PC-3 (cell line): ENCODE results near the gene EPS8L3.

Experiments used
- EZH2 ChIP-seq: fragments of 300-600 bp; sonication (generic); IDR thresholded peaks from one replicate; pipeline ENCODE4 v1.6.1; 2017; ENCODE audit warnings: antibody characterized with exemption, mild to moderate bottlenecking, low read length; ENCODE audit not compliant: unreplicated experiment
- EZH2phosphoT487 ChIP-seq: fragments of 300-600 bp; sonication (generic); IDR thresholded peaks from 2 replicates; pipeline ENCODE4 v1.6.1; 2018; ENCODE audit warnings: mild to moderate bottlenecking, antibody characterized with exemption, low read length, borderline replicate concordance
- TF ChIP-seq, protein P1 (sequence below): fragments of 300-600 bp; sonication (generic); conservative IDR thresholded peaks from 2 replicates; pipeline ENCODE4 v1.5.1; 2017; ENCODE audit warnings: antibody characterized with exemption, low read depth, mild to moderate bottlenecking, low read length

DNA sequence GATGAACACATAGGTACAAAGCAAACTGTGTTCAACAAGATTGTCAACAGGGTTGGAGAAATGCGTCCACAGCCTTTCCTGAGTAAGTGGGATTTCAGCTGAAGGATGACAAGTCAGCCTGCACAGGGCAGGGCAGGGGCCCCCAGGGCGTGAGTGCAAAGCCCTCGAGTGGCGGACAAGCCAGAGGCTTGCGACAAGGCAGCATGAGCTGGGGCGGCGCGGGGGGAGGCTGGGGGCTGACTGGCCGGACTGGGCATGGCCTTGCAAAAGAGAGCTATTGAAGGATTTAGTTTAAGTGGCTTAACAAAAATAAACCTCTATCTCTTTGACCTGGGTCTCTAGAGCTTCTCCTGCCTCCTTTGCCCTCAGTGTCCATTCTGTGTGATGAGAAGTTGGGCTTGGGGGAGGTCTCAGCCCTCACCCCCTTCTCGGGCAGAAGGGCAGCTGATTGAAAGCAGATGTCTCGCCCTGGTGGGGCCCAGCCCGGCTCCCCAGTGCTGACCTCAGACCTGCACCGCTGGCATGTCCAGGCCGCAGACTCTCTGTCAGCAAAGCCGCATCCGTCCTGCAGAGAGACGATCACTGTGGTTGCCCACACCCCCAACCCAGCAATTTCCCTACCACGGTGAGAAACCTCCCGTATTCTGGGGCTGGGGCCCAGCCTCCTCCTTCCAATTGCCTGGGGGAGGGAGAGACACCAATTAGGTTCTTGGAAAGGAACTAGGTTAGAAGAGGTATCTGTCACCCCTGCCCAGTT is 24.3 kb upstream of the EPS8L3 start:
- TF ChIP-seq, protein P1, sequence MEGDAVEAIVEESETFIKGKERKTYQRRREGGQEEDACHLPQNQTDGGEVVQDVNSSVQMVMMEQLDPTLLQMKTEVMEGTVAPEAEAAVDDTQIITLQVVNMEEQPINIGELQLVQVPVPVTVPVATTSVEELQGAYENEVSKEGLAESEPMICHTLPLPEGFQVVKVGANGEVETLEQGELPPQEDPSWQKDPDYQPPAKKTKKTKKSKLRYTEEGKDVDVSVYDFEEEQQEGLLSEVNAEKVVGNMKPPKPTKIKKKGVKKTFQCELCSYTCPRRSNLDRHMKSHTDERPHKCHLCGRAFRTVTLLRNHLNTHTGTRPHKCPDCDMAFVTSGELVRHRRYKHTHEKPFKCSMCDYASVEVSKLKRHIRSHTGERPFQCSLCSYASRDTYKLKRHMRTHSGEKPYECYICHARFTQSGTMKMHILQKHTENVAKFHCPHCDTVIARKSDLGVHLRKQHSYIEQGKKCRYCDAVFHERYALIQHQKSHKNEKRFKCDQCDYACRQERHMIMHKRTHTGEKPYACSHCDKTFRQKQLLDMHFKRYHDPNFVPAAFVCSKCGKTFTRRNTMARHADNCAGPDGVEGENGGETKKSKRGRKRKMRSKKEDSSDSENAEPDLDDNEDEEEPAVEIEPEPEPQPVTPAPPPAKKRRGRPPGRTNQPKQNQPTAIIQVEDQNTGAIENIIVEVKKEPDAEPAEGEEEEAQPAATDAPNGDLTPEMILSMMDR, result no peak
- TF ChIP-seq EZH2, result no peak
- no peak for TF ChIP-seq EZH2phosphoT487
